GM12878 (cell line): ENCODE data around the gene TACR2. TPM values are rescaled to one million over a fixed set of nuclear protein-coding genes. Genes with fewer than 3 reads are reported as not detected.
A peak's percentile ranks its signal among the peaks of the same experiment; 100 is the strongest.

ENCODE experiments used
- ATAC-seq: fragments of 200-7000 bp; cut with Tn5 transposase; 3 replicates; pipeline ENCODE4 v1.9.1; 2020; ENCODE audit warnings: mild to moderate bottlenecking, moderate library complexity
- BruUV-seq: library from RNA; stranded (reverse); fragments of 400-500 nt; replicated peaks from 2 replicates; lab custom pipeline; 2021; lab: Mats Ljungman, UMichigan
- CTCF ChIA-PET: fragments of 300-600 bp; sonication (Branson Sonifier 250); formaldehyde crosslinking; extraction: SDS; loops from one replicate; lab custom pipeline; 2021; ENCODE audit warnings: inconsistent platforms; lab: Yijun Ruan, JAX
- POLR2A ChIA-PET: fragments of 350-600 bp; formaldehyde crosslinking; extraction: SDS; loops from one replicate; lab custom pipeline; 2021; ENCODE audit warnings: inconsistent platforms; lab: Charles Lee
- RAD21 ChIA-PET: fragments of 300-600 bp; sonication (Branson Sonifier 250); formaldehyde crosslinking; loops from one replicate; lab custom pipeline; 2023; ENCODE audit warnings: antibody characterized with exemption; ENCODE audit not compliant: unreplicated experiment; lab: Charles Lee
- SMC1A ChIA-PET: fragments of 300-600 bp; sonication (Branson Sonifier 250); formaldehyde crosslinking; loops from one replicate; lab custom pipeline; 2023; ENCODE audit not compliant: unreplicated experiment, uncharacterized antibody; lab: Charles Lee
- DNase-seq: peaks from one replicate; pipeline ENCODE4 v3.0.0-alpha.2; 2011; ENCODE audit warnings: low read depth, low spot score
- FAIRE-seq: peaks from 3 replicates; lab custom pipeline; 2011; peaks lifted over from hg19 to GRCh38; lab: Jason Lieb, UNC
- H2AFZ ChIP-seq: 2 replicates; pipeline ENCODE4 v1.6.0; 2011; ENCODE audit warnings: low read depth, low read length, control low read depth; ENCODE audit not compliant: control insufficient read depth
- H3K27ac ChIP-seq: 2 replicates; pipeline ENCODE4 v1.5.1; 2011; ENCODE audit warnings: control low read depth; ENCODE audit not compliant: control insufficient read depth, insufficient read depth
- H3K27me3 ChIP-seq, 2 experiments: replicated peaks in 1 of 2; 2 replicates each; pipeline versions ENCODE4 v1.6.0 to v1.6.1; 2011; ENCODE audit warnings: low read length in 1 of 2; ENCODE audit not compliant: control insufficient read depth in 2 of 2, insufficient read depth in 2 of 2
- H3K36me3 ChIP-seq, 2 experiments: 2 replicates each; pipeline ENCODE4 v1.5.1; 2011; ENCODE audit warnings: low read length in 1 of 2; ENCODE audit not compliant: control insufficient read depth in 2 of 2, insufficient read depth in 2 of 2
- H3K4me1 ChIP-seq: 2 replicates; pipeline ENCODE4 v1.6.1; 2011; ENCODE audit warnings: mild to moderate bottlenecking, low read length, moderate library complexity, mixed read lengths; ENCODE audit not compliant: control insufficient read depth, insufficient read depth
- H3K4me2 ChIP-seq: 2 replicates; pipeline ENCODE4 v1.6.0; 2011; ENCODE audit warnings: control low read depth; ENCODE audit not compliant: control insufficient read depth, insufficient read depth
- H3K4me3 ChIP-seq: fragments of 200-600 bp; sonication (generic); 2 replicates; pipeline ENCODE4 v1.5.1; 2016
- H3K79me2 ChIP-seq: 2 replicates; pipeline ENCODE4 v1.6.0; 2011; ENCODE audit warnings: low read length; ENCODE audit not compliant: control insufficient read depth, insufficient read depth
- H3K9ac ChIP-seq: 2 replicates; pipeline ENCODE4 v1.8.0; 2011; ENCODE audit warnings: low read length, control low read depth, mixed read lengths; ENCODE audit not compliant: control insufficient read depth, insufficient read depth
- H3K9me3 ChIP-seq: replicated peaks from 3 replicates; pipeline ENCODE4 v1.5.1; 2011; ENCODE audit warnings: mild to moderate bottlenecking, low read length; ENCODE audit not compliant: control insufficient read depth, insufficient read depth
- H4K20me1 ChIP-seq: 2 replicates; pipeline ENCODE4 v1.6.0; 2011; ENCODE audit not compliant: control insufficient read depth, insufficient read depth
- GATAD2B ChIP-seq: fragments of 450-650 bp; conservative IDR thresholded peaks from 2 replicates; pipeline ENCODE4 v1.6.1; 2017; ENCODE audit warnings: low read depth, mild to moderate bottlenecking, moderate library complexity
- HDAC2 ChIP-seq: fragments of 200-600 bp; sonication (generic); IDR thresholded peaks from 2 replicates; pipeline ENCODE4 v1.6.1; 2017
- IKZF1 ChIP-seq: fragments of 450-650 bp; conservative IDR thresholded peaks from 2 replicates; pipeline ENCODE4 v1.6.1; 2017; ENCODE audit warnings: antibody characterized with exemption, mild to moderate bottlenecking
- MYB ChIP-seq: fragments of 150-350 bp; IDR thresholded peaks from 2 replicates; pipeline ENCODE4 v1.6.1; 2014; ENCODE audit warnings: mild to moderate bottlenecking, low read depth, low read length, borderline replicate concordance
- NR2C1 ChIP-seq: fragments of 450-650 bp; IDR thresholded peaks from 2 replicates; pipeline ENCODE4 v1.6.1; 2017; ENCODE audit warnings: antibody characterized with exemption, mild to moderate bottlenecking, moderate library complexity
- RAD21 ChIP-seq: IDR thresholded peaks from 2 replicates; pipeline ENCODE4 v1.6.1; 2011; ENCODE audit warnings: mild to moderate bottlenecking, low read depth, low read length, moderate library complexity; ENCODE audit not compliant: insufficient read depth
- STAT1 ChIP-seq: fragments of 450-650 bp; conservative IDR thresholded peaks from 2 replicates; pipeline ENCODE4 v1.6.1; 2014; ENCODE audit warnings: antibody characterized with exemption, mild to moderate bottlenecking
- WGBS: methylation state at CpG from one replicate; pipeline ENCODE4 v1.1.6; 2016; ENCODE audit warnings: low lambda C conversion rate; ENCODE audit not compliant: insufficient replicate concordance, insufficient coverage; ENCODE audit errors: missing lambda C conversion rate; 5-methylcytosine and 5-hydroxymethylcytosine counted together
- in situ Hi-C: fragments of 300-500 bp; cut with MboI; formaldehyde crosslinking; loops from 9 replicates; pipeline ENCODE4 v1.14.3; 2018; ENCODE audit warnings: mixed read lengths
- intact Hi-C: fragments of 100-400 bp; cut with micrococcal nuclease; formaldehyde crosslinking; loops from one replicate; pipeline ENCODE4 v1.14.2; 2022; ENCODE audit not compliant: unreplicated experiment
- polyA plus RNA-seq, 11 experiments: library from polyadenylated mRNA; depleted of rRNA in 4 of 11; unstranded in 6 of 11; stranded (reverse) in 5 of 11; fragments of >200 nt; fragmentation: Nextera tagmentation in 4 of 11; fragmentation: Illumina TruSeq in 1 of 11; extraction: Ambion mirVana in 4 of 11; extraction: Trizol in 1 of 11; gene quantifications; 1 replicate in 1 of 11; 2 replicates in 10 of 11; pipeline versions ENCODE4 v1.2.1 to v1.2.3, GENCODE V29; 2011 to 2016; ENCODE audit warnings: inconsistent platforms in 2 of 11, missing spikeins in 2 of 11, low read depth in 1 of 11
- total RNA-seq, 4 experiments: library from RNA; depleted of rRNA in 3 of 4; stranded (reverse); fragments of >200 nt in 3 of 4; fragmentation: Illumina TruSeq in 1 of 4; extraction: Trizol in 1 of 4; gene quantifications; 2 replicates each; pipeline versions ENCODE4 v1.2.1 to v1.2.3, GENCODE V29; 2013 to 2021
- TF ChIP-seq, protein P1 (sequence below): fragments of 450-650 bp; formaldehyde crosslinking; IDR thresholded peaks from 2 replicates; pipeline ENCODE4 v1.5.0; 2022; ENCODE audit warnings: mild to moderate bottlenecking, missing genetic modification characterization

Gene TACR2
- total and polyA plus RNA-seq, 10 of the 15 experiments (the other 5 are each of a cell fraction or from before 2014, with no cell fraction given) = 0.11 TPM; not detected in 9

DNA sequence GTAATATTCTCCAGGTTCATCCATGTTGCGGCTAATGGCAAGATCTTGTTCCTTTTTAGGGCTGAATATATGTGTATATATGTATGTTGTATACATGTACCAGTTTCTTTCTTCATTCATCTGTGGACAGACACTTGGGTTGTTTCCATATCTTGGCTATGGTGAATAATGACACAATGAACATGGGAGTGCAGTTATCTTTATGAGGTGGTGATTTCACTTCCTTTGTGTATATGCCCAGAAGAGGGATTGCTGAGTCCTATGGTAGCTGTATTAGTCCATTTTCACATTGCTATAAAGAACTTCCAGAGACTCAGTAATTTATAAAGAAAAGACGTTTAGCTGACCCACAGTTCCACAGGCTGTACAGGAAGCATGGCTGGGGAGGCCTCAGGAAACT, 17.5 kb upstream of the TACR2 start:
- Histone ChIP-seq H3K4me1 (no peaks in the 10 kb centered on the region; the same call in 1 of the 2 replicates), H3K9ac (no peak overlapping the region), H3K27me3 (no peaks in the 10 kb centered on the region; a peak in 2 of 4 replicates), H3K9me3 (no peaks in the 10 kb centered on the region; the same call in 2 of the 3 replicates), H3K27ac (no peak overlapping the region), H3K79me2 (no peaks in the 10 kb centered on the region), H3K4me3 (no peak overlapping the region), H4K20me1 (no peaks in the 10 kb centered on the region), H3K4me2 (no peak overlapping the region), H2AFZ (no peak overlapping the region), H3K36me3 (no peaks in the 10 kb centered on the region)
- FAIRE-seq (no peak), DNase-seq (no peak), ATAC-seq (no peak)
- ChIA-PET CTCF (interaction anchor here (0.6 to 1.5 kb wide), 4 partner anchors 12 to 84 kb away, joined by 3 to 4 read pairs (median 3); no protein-coding TSS in a partner anchor), SMC1A (interaction anchor here (1.7 kb wide), 1 partner anchor 26 kb away, joined by 4 read pairs; no protein-coding TSS in a partner anchor), RAD21 (no interaction called here), POLR2A (no interaction called here)
- 47% methylated on average over 2 of the region's 2 CpGs for WGBS
- BruUV-seq = no TSS peak
- in situ Hi-C loops (no loop called here), intact Hi-C loops (no loop called here)
- no peak for TF ChIP-seq NR2C1

DNA sequence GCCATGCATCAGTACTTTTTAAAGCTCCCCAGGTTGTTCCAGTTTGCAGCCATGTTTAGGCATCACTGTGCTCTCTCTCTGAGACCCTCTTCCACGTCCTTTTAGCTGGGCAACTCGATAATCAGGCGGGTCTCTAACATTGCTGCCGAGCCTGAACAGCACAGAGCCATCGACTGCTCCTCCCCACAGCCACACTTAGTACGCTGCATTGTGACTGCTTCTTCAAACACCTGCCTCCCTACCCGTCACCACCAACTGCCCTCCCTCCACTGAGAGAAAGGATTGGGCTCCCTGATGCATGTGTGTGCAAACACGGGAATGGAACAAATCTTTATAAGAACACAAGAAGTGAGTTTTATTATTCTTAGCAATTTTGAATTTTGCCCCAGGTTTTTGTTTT, 11.4 kb upstream of the TACR2 start:
- RAD21 ChIA-PET = interaction anchor here (0.8 kb wide), 2 partner anchors 10 to 78 kb away, joined by 3 to 5 read pairs; no protein-coding TSS in a partner anchor
- H2AFZ ChIP-seq = no peak overlapping the region
- H3K79me2 ChIP-seq = no peaks in the 10 kb centered on the region
- H3K27ac ChIP-seq = no peak overlapping the region
- H3K4me2 ChIP-seq = no peak overlapping the region
- WGBS = 35% methylated on average over 8 of the region's 8 CpGs
- peak; percentile 33; the same call in 1 of the 3 replicates for ATAC-seq
- in situ Hi-C loops (no loop called here), intact Hi-C loops (loop anchor here (5.0 kb wide), 1 partner anchor 209 kb away; no protein-coding TSS in a partner anchor)
- H3K36me3 ChIP-seq = no peaks in the 10 kb centered on the region
- no peak for DNase-seq
- TF ChIP-seq HDAC2 = no peak
- TF ChIP-seq STAT1 = no peak
- no peak for TF ChIP-seq MYB
- no peak for TF ChIP-seq GATAD2B
- TF ChIP-seq IKZF1 = no peak
- TF ChIP-seq, protein P1, sequence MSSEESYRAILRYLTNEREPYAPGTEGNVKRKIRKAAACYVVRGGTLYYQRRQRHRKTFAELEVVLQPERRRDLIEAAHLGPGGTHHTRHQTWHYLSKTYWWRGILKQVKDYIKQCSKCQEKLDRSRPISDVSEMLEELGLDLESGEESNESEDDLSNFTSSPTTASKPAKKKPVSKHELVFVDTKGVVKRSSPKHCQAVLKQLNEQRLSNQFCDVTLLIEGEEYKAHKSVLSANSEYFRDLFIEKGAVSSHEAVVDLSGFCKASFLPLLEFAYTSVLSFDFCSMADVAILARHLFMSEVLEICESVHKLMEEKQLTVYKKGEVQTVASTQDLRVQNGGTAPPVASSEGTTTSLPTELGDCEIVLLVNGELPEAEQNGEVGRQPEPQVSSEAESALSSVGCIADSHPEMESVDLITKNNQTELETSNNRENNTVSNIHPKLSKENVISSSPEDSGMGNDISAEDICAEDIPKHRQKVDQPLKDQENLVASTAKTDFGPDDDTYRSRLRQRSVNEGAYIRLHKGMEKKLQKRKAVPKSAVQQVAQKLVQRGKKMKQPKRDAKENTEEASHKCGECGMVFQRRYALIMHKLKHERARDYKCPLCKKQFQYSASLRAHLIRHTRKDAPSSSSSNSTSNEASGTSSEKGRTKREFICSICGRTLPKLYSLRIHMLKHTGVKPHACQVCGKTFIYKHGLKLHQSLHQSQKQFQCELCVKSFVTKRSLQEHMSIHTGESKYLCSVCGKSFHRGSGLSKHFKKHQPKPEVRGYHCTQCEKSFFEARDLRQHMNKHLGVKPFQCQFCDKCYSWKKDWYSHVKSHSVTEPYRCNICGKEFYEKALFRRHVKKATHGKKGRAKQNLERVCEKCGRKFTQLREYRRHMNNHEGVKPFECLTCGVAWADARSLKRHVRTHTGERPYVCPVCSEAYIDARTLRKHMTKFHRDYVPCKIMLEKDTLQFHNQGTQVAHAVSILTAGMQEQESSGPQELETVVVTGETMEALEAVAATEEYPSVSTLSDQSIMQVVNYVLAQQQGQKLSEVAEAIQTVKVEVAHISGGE (CRISPR knock-in tag) = no peak
- no peak for TF ChIP-seq RAD21
- FAIRE-seq = no peak
- H3K9ac ChIP-seq = no peak overlapping the region
- H3K27me3 ChIP-seq = no peaks in the 10 kb centered on the region
- POLR2A ChIA-PET = interaction anchor here (0.7 kb wide), 1 partner anchor 221 kb away, joined by 7 read pairs; no protein-coding TSS in a partner anchor
- SMC1A ChIA-PET = interaction anchor here (0.6 to 2.0 kb wide), 4 partner anchors 18 to 79 kb away, joined by 3 to 10 read pairs (median 4); no protein-coding TSS in a partner anchor
- CTCF ChIA-PET = interaction anchor here (0.8 to 4.2 kb wide), 5 partner anchors 16 to 87 kb away, joined by 3 to 29 read pairs (median 6); no protein-coding TSS in a partner anchor
- no peaks in the 10 kb centered on the region for H4K20me1 ChIP-seq
- H3K4me3 ChIP-seq = no peak overlapping the region
- H3K9me3 ChIP-seq = no peaks in the 10 kb centered on the region
- peaks cover 9% of the 10 kb centered on the region; the same call in 1 of the 2 replicates for H3K4me1 ChIP-seq
- BruUV-seq = no TSS peak
